Measurements from ENCODE around the gene TLNRD1.

The TLNRD1 gene

DNA sequence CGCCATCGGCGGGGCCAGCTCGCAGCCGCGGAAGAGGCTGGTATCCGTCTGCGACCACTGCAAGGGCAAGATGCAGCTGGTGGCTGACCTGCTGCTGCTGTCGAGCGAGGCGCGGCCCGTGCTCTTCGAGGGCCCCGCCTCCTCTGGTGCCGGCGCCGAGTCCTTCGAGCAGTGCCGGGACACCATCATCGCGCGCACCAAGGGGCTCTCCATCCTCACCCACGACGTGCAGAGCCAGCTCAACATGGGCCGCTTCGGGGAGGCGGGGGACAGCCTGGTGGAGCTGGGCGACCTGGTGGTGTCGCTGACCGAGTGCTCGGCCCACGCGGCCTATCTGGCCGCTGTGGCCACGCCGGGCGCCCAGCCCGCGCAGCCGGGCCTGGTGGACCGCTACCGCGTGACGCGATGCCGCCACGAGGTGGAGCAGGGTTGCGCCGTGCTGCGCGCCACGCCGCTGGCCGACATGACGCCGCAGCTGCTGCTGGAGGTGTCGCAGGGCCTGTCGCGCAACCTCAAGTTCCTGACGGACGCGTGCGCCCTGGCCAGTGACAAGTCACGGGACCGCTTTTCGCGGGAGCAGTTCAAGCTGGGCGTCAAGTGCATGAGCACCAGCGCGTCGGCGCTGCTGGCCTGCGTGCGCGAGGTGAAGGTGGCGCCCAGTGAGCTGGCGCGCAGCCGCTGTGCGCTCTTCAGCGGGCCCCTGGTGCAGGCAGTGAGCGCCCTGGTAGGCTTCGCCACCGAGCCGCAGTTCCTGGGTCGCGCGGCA lies 1.8 kb downstream of the TLNRD1 start:
- DNase-seq (ENCODE audit: low spot score) = no peak

DNA sequence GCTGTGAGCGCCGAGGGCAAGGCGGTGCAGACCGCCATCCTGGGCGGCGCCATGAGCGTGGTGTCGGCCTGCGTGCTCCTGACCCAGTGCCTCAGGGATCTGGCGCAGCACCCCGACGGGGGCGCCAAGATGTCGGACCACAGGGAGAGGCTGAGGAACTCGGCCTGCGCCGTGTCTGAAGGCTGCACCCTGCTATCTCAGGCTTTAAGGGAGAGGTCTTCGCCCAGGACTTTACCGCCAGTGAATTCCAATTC lies 2.3 kb downstream of the TLNRD1 start:
- no peak for DNase-seq (ENCODE audit: low spot score)

DNA sequence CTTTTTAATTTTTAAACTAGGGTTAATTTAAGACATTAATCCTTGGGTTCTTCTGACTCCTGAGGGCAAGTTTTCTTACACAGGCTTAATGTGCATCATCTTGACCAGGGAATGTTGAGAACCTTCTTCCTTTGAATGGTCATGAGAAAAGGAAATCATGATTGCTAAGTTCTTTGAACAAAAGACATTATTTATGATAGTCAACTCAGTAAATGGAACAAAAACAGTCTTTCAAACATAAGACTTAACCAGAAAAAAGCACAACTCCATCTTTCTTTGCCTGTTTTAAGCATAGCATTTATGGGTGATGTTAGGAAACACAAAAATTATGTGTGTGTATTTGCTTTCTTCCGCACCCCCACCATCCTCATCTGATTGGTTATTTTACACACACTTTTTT lies 5.4 kb downstream of the TLNRD1 start:
- no peak for DNase-seq (ENCODE audit: low spot score)

DNA sequence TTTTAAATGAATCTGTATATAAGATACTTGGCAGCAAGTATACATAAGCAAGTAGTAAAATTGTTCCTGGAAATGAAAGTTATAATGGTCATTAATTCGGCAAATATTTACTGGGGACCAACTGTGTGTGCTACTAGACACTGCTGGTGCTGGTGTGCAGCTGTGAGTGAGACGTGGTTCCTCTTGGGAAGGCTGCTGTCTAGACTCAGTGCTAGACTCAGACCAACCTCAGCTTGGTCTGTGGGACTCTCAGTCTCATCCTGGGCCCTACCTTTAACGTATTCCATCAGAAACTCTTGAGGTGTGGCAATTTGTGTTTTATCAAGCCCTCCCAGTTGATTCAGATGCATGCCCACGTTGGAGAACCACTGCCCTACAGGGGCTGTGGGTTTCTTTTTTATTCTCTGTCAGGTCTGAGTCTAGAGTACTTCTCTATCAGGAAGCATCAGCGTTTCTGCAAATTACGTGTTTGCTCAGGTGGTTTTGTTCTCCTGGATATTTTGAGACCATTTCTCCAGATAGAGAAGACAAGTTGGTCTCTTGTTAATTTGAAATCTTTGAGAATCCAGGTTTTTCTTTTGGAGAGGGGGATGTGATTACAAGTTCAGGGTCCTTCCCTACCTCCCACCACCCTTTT lies 6.8 kb downstream of the TLNRD1 start:
- no peak for DNase-seq (ENCODE audit: low spot score)

DNA sequence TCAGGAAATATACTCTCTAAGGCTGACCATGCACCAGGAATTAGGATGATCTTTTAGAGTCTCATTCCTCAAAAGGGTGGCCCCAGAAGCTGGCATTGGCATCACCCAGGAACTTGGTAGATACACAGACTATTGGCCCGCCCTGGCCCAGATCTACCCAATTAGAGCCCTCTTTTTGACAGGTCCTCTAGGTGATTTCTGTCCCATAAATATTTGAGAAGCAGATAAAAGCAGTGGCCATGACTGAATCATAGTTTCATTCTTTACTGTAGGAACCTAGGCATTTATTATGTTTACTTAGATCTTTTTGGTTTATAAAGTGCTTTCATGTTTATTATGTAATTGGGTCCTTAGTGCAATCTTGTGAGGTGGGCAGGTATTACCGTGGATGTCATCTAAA lies 7.6 kb downstream of the TLNRD1 start:
- no peak for DNase-seq (ENCODE audit: low spot score)

DNA sequence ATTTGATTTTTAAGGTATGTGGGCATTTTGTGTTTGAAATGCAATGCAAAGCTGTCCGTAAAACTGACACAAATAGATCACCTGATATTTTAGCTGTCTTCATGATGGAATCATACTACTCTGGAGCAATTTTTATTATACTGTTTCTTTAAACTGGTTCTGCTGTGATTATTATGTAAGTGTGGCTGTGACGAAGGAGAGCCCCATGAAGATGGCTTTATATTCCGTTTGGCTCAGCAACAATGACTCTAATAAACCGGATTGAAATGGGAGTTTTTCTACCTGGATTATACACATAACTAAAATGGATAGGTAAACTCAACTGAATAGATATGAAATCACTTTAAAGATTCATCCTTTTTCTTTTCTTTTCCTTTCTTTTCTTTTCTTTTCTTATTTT lies 9.4 kb downstream of the TLNRD1 start:
- DNase-seq (ENCODE audit: low spot score) = no peak

DNA sequence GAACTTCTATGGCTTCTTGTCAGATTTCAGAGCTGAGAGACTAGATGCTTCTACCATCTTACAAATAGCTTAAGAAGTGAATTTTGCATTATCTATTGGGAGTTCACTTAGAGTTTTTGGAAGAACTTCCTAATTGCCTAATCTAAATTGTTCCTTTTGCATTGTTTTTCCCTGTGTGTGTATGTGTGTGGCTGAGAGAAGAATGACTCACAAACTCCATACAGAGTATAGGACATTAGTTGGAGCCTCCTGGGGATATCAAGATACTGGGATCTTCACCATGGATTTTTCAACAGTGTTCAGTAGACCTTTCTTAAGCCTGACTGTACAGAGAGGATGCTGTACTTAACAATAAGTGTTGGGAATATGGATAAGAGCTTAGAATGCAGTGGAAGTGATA lies 10.9 kb downstream of the TLNRD1 start:
- DNase-seq (ENCODE audit: low spot score) = no peak

DNA sequence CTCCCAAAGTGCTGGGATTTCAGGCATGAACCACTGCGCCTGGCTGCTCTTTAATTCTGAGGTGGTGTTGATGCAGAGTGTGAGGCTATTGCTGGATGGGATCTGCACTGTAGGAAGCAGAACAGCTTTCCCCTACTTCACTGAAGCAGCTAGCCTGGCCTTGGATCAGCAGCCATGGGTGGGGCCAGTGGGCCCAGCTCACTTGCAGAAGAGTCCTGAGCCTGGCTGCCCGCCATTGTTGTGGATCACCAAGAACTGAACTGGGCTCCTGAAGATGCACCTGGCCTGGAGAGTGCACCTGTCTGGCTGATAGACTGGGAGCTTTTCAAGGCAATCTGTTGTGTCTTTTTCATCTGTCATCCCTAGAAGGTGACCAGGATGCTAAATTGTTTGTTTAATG lies 11.9 kb downstream of the TLNRD1 start:
- no peak for DNase-seq (ENCODE audit: low spot score)

DNA sequence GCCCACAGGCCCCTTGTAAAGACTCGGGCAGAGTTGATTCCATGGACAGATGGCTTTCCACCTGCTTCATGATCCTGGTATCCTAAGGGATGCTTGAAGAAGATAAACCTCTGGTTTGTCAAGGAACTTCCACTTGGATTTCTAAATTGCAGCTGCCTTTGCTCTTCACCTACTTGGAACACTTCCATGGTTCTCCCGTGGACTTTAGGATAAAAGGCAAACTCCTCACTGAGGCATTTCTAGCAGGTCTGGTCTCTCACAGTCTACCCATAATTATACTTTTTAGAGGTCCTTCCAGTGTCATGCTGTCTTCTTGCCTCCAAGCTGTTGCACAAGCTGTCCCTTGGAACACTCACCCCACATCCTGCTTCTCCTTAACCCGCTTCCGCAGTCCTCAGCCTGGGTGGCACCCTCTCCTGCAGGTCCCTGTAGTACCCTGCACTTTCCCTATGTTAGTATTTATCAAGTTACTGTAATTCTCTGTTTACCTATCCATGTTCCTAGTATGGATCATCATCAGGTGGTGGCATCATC lies 12.7 kb downstream of the TLNRD1 start:
- no peak for DNase-seq (ENCODE audit: low spot score)

DNA sequence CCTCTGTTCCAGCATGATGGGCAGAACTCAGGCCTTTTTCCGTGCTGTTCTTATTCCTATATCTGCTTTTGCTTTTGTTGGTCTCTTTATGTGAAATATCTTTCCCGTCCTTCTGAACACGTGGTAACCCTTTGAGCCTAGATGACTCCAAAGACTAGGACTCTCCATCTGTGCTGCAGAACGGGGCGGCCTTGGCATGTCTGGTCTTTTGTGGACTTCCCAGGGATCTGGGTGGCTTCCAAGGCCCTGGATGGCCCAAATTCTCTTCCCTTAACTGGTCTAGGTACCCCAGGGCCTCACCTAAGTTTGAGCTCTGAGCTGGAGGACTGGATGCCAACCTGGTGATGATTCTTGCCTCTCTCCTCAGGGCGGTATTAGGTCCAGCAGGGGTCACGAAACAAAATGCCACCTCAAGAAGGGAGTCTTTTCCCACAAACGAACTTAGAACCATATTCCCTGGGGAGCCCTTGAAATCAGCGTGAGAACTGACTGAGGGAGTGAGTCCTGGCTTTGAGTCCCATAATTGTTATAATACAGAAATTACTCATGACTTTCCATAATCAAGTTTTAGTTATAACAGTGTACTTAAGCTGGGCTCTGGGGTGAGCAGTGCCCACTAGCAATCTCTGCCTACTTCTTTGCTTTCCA lies 13.8 kb downstream of the TLNRD1 start:
- DNase-seq (ENCODE audit: low spot score) = no peak

DNA sequence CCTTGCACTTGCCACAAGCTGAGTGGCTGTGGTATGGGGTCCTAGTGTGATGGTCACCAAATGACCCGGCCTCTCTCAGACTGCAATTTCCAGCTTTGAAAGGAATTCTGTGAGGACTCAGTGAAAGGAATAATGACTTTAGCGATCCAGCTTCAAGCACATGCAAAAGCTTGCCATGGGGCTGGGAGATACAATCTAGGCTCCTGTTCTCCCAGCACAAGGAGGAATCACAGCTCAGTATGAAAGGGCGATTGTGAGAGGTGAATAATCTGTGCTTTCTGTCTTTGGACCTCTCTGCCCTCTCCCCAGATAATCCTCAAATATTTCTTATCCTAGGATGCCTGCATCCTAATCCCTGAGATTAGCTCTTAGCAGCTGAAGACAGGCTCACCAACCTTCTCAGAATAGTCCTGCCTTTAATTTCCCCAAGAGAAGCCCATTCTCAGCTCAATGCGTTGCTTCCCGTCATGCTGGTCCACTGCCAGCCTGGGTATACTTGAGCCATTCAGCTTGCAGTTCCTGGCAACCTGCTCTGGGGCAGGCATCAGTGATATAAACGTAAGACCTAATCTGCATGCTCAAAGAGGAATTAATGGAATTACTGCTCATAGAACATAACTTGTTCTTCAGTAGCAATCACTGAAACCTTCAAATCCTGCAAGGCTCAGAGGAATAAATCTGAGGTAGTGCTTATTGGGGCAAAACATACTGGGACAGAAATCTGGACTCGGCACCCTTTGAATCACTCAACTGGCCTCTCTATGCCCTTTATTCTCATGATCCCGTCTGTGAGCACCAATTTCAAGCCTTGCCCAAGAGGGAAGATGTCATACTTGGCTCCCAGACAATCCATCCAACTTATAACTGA lies 15.1 kb downstream of the TLNRD1 start:
- no peak for DNase-seq (ENCODE audit: low spot score)

DNA sequence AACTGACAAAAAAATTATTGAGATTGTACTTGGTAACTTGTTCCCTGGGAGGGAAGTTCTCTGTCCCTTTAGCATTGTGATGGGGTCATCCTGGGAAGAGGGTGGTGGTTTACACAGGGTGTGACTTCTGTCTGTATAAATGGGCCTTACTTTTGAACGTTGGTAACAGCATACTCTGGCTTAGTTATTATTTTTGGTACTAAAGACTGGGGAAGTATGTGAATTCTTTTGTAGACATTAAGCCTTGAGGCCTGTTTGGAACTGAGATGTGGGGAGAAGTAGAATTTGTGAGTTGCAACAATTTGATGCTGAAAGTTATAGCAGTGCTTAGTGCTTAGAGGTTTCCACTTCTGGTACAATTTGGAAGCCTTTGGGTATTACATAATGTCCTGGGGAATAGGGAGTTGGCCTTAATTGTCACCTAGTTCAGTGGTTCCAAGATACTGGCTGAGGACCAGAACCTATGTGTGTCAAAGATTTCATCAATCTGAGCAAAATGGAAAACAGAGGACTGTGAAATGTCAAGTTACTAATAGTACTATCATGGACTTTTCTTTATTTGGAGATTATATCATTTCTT lies 15.9 kb downstream of the TLNRD1 start:
- no peak for DNase-seq (ENCODE audit: low spot score)

DNA sequence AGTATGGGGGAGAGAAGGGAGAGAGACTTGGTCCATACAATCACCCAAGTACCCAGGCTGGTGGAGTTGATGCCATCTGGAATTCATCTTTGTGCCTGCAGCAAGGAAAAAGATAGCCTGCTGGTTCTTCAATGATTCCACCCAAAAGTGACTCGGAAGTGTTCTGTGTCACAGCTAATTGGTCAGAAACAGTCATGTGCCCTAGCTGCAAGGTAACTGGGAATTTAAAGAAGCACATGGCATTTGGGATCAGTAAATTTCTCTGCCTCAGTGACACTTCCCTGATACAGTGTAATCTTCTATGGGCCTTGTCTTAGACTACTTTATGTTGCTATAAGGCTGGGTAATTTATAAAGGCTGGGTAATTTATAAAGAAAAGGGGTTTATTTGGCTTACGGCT lies 17.5 kb downstream of the TLNRD1 start:
- DNase-seq (ENCODE audit: low spot score) = no peak

DNA sequence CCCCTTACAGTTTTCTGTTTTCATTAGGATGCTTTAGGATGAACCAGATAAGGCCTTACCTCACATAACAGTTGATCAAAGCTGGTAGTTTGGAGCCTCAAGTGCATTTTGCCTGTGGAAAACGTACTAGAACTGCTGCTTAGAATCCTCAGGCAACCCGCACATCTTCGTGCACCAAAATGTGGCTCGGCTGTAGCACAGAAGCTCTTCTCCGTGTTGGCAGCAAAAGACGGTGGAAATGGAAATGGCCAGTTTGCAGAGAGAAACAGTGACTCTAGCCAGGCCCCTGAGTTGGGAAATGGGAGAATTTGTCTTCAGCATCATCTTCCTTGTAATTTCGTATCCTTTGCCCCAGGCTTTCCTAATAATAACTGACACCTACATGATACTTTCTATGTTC lies 20.6 kb downstream of the TLNRD1 start:
- DNase-seq (ENCODE audit: low spot score) = no peak

DNA sequence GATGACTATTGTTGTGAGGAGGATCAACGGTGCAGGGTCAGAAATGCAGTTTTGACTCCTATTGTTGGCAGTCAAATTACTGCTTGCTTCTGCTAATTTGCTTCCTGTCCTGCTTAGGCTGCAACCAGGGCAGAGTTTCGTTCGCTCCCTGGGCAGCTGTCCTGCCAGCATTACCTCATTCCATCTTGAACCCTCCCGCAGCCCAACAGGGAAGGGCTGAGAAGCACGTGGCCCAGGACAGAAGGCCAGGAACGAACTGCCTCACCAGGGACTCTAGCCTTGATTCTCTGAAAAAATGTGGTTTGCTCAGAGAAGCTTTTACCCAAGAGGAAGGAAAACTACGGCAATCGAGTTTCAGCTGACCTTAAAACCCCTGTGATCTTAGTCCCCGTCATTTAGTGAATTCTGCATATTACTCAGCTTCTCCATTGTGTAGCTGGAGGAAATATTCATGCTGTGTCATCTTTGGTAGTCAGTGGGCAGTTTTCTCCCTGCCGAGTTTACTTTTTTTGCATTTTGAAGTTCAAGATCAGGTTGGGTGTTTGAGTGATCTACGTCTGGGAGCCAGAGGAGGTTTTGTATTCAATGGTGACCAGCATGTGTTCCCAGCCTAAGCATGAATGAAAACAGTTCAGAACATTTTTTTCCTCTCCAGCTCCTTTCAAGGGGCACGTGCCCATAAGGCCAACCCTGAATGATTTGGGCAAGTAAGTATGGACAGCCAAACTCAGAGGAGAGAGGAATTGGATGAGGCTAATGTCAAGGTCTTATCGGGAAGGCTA lies 23.0 kb downstream of the TLNRD1 start:
- DNase-seq (ENCODE audit: low spot score) = peak; percentile 8

DNA sequence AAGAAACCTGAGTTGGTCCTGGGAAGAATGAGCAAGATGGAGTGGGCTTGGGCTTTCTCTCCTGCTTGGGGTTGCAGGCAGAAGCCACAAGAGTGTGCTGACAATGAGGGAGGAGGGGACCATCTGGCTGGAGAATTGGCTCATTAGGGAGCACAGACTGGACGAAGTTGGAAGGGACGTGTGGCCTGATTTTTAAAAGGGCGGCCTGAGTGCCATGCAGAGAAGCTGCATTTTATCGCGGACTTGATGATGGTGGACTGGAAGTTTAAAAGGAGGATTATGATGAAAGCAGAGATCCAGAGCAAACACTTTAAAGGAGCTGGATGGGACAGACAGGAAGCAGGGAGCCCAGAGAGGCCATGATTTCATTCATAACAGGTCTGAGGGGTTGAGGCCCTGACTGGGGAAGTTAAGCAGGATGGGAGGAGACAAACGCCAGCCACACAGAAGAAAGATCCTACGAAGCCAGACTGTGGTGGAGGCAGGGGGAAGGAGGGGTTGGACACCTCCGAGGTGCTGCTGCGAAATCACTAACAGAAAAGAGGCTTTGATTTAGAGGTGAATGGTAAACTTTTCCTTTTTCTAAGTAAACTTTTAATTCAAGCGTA lies 23.6 kb downstream of the TLNRD1 start:
- no peak for DNase-seq (ENCODE audit: low spot score)

DNA sequence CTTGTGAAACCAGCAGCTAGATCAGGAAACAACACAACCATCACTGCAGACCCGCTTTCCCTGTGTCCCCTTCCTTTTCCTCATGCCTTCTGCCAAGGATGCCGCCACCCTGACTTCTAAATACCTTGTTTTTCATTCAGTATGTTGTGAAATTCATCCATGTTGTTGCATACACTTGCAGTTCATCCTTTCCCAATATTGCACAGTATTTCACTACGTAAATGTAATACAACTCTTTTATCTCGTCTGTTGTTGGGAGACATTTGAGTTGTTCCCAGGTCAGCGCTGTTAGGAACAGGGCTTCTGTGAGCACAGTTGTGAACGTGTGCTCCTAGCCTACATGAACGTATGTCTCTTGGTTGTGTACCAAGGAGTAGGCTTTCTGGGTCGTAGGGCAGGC lies 24.2 kb downstream of the TLNRD1 start:
- no peak for DNase-seq (ENCODE audit: low spot score)

DNA sequence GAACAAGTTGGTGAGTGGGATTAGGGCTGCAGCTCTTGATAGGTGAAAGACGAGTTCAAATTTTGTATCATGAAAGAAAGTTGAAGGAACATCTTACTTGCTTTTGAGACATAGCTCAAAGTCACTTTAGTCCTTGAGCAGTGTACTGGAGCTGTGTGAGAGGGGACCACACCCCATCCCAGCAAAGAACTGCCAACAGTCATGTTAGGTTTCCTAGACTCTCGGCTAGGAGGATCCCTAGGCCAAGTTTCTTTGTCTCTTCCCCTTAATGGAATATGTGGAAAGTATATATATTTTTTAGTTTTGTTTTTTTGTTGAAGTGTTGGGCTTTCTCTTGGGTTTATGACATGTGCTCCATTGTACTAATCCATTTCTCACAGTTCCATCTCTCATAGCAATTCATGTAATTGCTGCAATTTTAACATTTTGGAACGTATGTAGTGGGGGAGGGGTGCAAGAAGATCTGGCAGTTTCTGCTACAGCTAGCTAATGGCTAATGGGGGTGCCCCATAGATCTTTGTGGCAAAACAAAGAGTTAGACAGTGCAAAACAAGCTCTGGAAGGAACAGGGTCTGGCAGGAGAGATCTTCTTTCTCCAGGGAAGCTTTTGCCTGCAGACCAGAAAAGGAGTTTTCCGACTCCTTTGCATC lies 25.1 kb downstream of the TLNRD1 start:
- DNase-seq (ENCODE audit: low spot score) = no peak

DNA sequence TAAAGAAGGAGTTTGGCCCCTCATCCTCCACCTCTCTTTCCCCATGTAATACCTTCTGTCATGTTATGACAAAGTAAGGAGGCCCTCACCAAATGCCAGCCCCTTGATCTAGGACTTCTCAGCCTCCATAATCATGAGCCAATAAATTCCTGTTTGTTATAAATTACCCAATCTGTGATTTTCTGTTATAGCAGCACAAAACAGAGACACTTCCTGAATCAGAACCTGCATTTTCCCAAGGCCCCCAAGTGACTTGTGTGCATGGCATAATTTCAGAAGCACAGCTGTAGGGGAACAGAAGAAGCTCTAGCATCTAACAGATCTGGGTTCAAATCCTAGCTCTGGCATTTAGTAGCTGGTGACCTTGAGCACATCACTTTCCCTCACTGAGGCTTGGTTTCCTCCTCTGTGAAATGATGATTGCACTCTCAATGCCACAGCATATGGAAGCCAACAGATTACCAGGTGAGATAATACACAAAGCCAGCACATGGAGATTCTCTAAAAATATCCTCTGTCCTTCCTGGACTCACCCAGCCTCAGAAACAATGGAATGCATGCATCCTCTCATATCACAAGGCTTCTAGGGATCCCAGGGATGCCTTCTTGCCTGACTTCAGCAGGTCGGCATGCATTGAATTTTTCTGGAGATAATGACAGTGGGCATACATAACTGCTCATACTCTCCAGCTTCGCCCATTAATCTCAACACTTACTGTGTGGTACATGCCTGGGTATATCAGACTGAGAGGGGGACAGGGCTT lies 26.3 kb downstream of the TLNRD1 start:
- DNase-seq (ENCODE audit: low spot score) = no peak

Data from germinal center (tissue), 1 donor.